ENCODE data around the gene MCAT.

MCAT gene, protein sequence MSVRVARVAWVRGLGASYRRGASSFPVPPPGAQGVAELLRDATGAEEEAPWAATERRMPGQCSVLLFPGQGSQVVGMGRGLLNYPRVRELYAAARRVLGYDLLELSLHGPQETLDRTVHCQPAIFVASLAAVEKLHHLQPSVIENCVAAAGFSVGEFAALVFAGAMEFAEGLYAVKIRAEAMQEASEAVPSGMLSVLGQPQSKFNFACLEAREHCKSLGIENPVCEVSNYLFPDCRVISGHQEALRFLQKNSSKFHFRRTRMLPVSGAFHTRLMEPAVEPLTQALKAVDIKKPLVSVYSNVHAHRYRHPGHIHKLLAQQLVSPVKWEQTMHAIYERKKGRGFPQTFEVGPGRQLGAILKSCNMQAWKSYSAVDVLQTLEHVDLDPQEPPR

GRCh38 chr22:43142880-43143562 is at the start of gene MCAT:
Gene MCAT, minus strand, starts transcription at chr22:43143398. Its CDS starts 50 bp downstream, at chr22:43143348.
- in situ Hi-C loops (cut with HindIII; ENCODE audit: low sequenced_read_pairs): no loop called here

DNA sequence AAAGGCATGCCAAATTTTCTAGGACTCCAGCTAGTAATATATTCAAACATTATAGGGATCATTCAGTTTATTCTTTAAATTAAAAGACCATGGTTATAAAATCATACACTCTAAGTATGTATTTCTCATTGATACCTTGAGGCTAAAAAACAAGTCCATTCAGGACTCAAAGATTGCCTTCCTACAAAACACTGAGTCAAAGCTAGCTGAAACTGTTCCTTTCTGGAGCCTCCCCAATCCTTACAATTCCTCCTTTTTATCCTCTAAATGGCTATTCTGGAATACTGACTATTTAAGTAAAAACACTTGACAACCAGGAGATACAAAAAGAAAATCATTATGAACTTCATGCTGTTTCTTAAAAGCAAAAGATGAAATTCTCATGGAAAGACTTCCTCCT is 48.6 kb upstream of the MCAT start:
- in situ Hi-C loops (cut with HindIII; ENCODE audit: low sequenced_read_pairs): no loop called here

DNA sequence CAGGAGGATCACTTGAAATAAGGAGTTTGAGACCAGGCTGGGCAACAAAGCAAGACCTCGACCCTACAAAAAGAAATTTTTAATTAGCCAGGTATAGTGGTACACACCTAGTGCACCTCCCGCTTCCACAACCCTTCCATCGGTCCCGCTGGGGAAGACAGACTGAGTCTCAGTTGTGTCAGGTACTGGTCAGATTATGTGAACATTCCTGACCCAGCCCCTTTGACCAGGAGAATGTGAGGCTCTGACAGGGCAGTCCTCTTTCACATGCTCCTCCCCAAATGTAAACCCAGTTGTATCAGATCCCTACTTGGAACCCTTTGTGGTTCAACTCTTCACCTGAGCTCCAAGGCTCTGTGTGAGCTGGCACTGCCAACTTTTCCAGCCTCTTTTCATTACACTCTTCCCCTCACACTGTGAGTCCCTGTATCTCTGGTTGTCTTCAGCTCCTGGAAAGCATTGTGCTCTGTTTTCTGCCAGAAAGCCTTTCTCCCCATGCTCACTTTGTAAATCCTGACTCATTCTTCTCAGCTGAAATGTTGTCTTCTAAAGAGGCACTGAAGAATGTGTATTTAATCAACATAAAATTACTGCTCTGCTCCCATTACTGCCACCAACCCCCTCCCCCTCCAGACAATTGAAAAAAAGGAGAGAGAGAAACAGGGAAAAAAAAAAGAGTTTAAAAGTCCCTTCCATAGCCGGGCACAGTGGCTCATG is 45.8 kb upstream of the MCAT start:
- in situ Hi-C loops (cut with HindIII; ENCODE audit: low sequenced_read_pairs): no loop called here

DNA sequence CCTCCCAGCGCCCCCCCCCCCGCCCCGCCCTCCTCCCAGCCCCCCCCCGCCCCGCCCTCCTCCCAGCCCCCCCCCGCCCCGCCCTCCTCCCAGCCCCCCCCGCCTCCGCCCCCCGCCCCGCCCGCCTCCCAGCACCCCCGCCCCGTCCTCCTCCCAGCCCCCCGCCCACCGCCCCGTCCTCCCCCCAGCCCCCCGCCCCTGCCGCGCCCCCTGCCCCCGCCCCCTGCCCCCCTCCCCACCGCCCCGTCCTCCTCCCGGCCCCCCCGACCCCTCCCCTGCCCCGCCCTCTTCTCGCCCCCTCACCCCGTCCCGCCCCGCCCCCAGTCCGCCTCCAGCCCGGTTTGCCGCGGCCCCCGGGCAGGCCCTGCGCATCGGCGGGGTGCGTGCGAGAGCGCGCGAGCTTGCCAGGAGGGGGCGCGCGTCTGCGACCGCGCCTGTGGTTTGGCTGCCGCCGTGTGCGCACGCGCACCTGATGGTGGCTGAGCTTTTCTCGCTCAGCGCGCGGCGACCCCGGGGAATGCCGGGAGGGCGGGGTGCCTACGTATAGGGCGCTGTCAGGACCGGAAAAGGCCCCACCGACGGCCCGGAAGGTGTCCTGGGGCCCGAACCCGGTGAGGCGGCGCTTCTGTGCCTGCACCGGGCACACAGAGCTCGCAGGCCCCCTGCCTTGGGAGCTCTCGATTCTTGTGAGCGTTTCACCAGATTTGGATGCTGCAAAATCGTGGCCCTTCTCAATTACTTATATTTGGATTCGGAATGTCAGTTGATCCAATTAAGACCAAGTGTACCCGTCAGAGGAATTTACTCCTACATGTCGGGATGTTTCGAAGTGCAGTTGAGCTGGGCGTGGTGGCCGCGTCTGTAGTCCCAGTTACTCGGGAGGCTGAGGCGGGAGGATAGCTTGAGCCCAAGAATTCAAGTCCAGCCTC is 44.2 kb upstream of the MCAT start:
- in situ Hi-C loops (cut with HindIII; ENCODE audit: low sequenced_read_pairs): no loop called here

DNA sequence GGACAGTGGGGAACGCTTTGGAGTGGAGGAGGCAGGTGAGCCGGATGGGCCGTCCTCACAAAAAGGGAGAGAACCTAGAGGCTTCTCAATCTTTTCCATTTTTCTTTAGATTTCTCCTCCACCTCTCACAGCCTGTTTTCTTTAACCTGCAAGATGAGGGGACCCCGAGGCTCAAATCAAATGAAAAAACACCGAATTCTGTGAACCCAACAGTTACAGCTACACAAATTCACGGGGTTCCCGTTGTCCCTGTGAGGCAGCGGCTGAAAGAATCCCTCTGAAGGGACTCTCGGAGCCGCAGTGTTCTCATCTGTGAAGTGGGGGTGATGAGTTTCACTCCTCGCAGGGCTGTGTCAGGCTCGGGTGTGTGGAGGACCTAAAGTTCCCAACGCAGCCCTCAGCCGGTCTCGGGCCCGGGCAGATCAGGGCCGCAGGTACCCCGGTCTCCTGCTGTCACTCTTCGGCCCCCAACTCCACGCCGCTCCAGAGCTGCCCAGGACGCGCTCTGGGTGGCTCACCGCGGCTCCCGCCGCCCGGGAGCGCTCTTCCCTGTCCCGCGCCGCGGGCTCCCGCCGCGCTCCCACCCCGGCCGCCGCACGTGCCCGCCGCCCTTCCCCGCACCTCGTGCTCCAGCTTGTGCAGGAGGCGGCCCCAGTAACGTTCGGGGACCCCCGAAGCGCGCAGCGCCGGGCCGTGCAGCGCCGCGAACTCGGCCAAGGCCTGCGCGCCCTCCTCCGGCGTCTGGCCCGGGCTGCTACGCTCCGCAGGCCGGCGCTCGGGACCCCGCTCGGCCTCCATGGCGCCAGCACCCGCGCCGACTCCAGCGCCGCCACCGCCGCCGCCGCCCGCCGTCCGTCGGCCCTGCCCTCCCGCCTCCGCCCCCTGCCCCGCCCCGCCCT is 43.3 kb upstream of the MCAT start, which contains the start of gene TTLL12:
Gene TTLL12 (minus strand): TSS at position 863 of the 899 bp plus-strand sequence. CDS start 65 bp downstream, at position 798.
- in situ Hi-C loops (cut with HindIII; ENCODE audit: low sequenced_read_pairs): no loop called here

GRCh38 chr22:43185860-43186261 is 42.7 kb upstream of the MCAT start:
- in situ Hi-C loops (cut with HindIII; ENCODE audit: low sequenced_read_pairs): no loop called here

DNA sequence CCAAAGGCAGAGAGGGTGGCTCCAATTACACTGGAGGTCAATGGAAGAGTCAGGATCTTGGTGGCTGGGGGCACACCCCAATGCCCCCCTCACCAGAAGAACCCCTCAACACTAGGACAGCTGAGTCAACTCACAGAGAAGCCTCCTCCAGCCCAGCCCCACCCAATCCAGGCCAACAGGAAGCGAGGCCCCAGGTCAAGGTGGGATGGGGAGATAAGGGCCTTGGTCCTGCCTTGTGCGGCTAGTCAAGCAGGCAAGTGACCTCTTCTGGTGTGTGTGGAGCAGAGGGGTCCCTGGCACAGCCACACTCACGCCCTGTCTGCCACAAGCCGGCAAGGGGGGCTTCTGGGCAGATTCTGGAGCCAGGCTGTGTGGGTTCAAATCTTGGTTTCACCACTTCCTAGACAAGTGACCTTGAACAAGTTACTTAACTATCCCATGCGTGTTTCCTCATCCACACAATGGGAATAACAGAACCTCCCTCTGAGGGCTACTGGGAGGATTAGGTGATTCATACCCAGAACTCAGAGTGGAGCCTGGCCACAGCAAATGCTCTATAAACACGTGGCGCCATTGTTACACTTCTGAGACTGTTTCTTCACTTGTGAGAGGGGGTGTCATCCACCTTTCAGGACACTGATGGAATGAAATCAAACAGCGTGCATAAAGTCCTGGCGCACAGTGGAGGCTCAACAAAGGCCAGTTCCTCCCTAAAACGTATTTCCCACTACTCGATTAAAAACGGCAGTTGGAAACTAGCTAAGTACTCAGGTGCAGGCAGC is 40.5 kb upstream of the MCAT start:
- in situ Hi-C loops (cut with HindIII; ENCODE audit: low sequenced_read_pairs): no loop called here

DNA sequence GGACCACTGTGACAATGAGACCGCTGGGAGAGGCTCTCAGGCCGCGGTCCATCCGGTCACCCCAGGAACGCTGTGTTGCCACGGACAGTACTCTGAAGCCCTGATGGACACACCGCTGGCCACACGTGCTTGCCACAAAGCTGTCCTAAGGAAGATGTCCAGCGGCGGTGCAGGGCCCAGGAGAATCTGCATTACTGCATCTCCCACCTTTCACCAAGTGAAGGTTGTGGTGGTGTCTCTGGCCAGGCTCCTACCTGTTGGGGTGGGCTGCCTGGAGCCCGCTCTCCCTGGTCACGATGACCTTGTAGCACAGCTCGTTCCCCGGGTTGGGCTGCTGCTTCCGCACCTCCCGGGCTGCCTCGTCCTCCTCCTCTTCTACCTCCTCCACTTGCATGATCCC is 39.5 kb upstream of the MCAT start:
- in situ Hi-C loops (cut with HindIII; ENCODE audit: low sequenced_read_pairs): no loop called here

- in situ Hi-C loops (cut with HindIII; ENCODE audit: low sequenced_read_pairs): no loop called here
Observed at GRCh38 chr22:43182118-43182517, 38.9 kb upstream of the MCAT start.

GRCh38 chr22:43181321-43182076 is 38.3 kb upstream of the MCAT start:
- in situ Hi-C loops (cut with HindIII; ENCODE audit: low sequenced_read_pairs): no loop called here

DNA sequence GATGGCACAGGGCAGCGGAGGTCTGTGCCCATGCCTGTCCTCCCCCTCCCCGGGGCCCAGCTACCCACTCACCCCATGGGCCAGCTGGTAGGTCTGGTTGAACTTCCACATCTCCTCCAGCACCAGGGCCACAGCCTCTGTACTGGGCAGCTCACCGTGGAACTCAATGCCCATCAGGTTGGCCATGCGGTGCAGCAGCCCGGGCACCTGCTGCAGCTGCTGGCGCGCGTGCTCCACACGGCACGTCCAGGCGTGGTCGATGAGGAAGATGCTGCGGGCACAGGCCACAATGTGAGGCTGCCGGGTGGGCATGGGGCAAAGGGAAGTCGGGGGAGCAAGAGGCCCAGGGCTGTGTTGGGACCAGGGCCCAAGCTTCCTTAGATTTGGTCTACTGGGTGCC is 37.5 kb upstream of the MCAT start:
- in situ Hi-C loops (cut with HindIII; ENCODE audit: low sequenced_read_pairs): no loop called here

- in situ Hi-C loops (cut with HindIII; ENCODE audit: low sequenced_read_pairs): no loop called here
Observed at GRCh38 chr22:43179911-43180195, 36.7 kb upstream of the MCAT start.

DNA sequence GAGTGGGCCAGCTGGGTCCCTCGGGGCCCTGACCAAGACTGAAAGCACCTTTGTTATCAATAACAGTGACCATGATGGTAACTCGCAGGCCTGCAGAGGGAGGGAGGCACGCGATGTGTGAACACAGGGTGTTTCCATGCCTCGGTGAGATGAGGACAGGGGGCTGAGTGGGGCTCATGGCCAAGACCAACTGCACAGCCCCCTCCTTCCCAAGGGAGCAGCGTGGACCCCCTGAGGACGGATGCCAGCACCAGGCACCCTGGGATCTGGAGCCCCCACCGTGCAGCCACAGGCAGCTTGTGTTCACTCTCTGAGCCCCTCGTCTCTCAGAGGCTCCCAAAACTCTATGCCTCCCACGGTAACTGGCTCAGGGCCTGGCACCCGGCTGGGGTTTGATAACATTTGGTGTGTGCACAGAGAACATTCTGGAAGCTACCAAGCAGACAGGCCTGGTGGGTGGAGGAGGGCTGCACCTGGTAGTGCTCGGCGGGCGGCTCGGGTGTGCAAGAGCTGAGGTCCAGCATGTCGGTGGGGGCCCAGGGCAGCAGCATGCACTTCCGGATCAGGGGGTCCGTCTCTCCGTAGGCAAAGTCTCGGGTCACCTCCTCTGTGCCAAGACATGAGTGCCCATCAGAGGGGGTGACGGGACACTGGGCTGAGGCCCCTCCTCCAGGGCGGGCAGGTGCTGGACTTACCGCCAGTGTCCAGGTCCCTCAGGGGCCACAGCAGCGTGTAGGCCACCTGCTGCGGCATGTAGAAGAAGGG is 36.1 kb upstream of the MCAT start:
- in situ Hi-C loops (cut with HindIII; ENCODE audit: low sequenced_read_pairs): no loop called here

DNA sequence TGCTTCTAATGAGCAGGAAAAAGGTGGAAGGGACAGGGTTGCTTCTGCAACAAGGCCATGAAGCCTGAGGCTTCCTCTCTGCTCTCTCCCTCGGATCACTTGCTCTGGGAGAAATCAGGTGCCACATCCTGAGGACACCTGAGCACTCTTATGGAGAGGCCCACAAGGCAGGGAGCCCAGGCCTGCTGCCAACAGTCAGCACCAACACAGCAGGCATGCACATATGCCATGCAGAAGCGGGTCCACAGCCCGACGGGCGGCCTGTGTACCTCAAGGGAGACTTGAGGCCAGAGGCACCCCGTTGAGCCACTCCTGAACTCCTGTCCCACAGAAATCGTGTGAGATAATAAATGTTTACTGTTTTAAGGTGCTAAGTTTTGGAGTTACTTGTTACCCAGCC is 34.3 kb upstream of the MCAT start:
- in situ Hi-C loops (cut with HindIII; ENCODE audit: low sequenced_read_pairs): no loop called here

- in situ Hi-C loops (cut with HindIII; ENCODE audit: low sequenced_read_pairs): no loop called here
Observed at GRCh38 chr22:43176090-43176489, 32.9 kb upstream of the MCAT start.

GRCh38 chr22:43174941-43175531 is 31.8 kb upstream of the MCAT start:
- in situ Hi-C loops (cut with HindIII; ENCODE audit: low sequenced_read_pairs): no loop called here
